Measurements from ENCODE around the gene ZIC5.
"Not testable (repeated sequence)": the region's sequence is repeated elsewhere in the genome, so short reads cannot be mapped to it uniquely, and the experiment has no call there.

The ZIC5 gene

DNA sequence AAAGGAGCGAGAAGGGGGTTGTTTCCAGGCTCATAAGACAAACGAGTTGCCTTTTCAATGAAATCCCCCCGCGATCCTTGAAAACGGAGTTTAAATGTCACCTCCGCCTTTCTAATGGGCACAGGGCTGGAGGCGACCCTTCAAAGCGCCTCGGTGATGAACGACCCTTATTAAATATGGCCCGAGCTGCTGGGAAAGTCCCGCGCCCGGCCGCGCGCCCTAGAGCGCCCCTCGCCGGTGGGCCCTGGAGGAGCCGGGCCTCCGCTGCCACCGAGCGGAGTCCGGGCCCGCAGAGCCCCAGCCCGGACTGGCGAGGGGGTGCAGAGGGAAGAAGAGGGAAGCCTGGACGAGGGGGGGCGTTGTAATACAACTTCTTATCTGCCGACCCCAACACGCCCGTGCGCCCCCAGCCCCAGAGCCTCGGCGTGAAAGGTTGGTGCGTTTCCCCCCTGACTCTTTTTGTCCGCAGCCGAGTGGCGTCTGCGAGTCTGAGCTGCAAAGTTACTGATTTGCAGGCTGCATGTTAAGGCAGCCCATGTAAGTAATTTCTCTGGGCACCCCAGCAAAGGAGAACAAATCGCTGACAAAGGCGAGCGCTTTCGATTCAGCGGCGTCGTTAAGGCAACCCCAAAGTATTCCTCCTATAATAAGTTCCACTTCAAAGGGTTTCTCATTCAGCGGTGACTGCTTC, 11.9 kb downstream of the ZIC5 start:
- no peak for DNase-seq

DNA sequence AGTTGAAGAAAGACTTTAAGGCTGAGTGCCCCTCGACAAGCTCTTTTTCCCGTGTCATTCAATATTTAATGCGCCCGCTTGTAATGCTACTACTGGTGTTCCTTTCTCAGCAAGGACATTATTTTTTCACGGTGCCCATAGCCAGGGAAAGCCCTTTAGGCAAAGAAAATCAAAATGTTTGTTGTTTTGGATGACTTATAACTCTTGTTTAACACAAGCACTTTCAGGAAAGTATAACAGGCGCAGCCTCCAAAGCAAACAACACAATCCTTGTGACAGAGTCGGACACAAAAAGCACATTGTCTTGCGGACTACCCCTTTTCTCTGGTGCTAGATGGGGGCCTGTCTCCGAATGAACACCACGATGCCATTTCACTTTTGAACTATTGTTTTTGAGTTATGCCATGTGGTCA, 12.4 kb downstream of the ZIC5 start:
- DNase-seq = no peak

DNA sequence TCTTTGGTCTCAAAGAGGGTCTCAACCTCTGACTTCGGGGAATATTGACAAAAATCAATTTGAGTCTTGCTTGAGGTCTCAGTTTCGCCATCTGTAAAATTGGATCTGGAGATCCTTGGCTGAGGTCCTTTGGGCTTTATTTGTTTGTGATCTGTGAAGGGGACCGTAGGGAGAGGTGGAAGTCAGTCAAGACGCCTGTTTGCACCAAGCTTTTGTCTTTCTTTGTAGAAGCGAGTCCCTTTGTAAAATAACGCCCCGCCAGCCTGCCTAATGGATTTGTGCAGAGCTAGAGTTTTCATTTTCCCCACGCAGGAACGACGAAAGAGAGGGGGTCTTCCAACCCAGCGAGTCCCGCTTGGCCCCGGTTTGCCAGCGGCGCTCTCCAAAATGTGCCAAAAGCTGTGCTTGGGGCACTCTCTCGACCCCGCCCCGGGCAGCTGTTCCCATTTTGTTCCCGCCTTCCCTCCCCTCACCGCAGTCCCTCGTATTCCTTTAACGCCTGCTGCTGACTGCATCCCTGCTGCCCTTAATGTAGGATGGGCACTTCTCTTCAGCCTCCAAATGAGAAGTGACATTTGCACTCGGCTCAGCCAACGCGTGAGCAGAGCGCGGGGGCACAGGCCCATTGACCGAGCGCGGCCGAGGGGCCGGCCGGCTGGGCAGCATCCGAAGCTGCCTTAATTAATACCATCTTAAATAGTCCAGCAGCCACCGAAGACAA, 13.0 kb downstream of the ZIC5 start:
- no peak for DNase-seq

DNA sequence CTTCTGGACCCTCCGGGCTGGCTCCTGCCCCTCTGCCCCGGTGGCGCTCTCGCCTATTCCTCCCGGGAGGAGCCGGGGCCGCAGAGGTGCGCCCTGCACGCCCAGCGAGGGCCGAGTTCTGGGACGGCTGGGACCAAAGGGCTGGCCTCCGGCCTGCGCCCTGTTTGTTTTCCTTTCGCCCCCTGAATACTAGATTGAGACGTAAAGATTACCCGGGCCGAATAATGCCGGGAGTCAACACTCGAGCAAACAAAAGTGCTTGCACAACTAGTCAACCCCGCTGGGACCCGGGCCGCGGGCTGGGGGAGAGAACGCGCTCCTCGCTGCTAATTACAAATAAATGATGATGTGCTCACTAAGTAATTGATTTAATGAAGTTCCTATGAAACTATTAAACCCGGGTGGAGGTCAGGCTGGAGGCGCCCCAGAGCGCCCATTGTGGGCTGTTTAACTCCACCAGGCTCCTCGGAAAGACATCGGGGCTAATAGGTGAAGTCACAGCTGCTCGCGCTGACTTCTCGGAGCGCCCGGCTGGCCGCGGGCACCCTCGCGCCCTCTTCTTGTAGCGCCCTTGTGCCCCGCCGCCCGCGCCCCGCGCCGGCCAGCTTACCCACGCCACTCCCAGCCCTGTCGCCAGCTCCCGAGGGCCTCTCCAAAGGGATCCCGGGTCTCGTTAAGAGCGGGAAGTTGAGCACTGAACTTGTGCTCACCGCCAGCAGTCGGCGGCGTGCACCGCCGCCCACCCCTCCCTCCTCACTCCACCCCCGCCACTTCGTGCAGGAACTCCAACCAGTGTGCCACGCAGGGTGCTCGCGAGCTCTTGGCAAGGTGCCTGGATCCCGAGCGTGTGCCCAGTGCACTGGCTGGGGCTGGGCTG, 14.9 kb downstream of the ZIC5 start:
- DNase-seq = no peak

DNA sequence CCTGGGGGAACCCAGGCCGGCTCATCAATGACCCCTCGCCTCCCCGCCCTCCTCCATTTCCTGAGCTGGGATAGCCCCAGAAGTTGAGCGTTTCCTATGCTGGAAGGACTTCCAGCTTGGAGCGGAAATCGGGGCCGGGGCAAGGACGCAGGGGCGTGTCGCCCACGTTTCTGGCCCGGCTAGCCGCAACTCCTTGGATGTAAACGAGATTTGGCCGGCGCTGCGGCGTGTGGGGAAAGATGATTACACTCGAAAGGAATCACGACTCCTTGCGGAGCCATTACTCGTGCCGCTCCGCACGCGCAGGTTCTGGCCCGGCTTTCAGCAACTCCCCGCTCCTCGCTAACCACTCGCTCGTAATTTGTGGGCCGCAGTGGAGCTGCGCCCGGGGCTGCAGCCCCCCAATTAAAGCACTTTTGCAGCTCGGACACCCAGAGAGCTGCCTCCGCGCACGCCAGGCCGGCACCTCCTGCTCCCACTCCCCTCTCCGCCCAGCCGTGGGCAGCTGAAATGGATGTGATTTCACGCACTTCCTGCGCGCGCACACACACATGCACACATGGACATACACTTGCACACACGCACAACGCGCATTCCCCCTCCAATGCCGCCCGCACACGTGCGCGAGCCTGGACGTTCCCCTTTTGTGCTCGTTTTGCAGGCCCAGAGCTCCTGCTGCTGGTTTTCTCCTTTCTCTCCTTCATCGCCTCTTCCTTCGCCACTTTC, 15.7 kb downstream of the ZIC5 start:
- DNase-seq = no peak

DNA sequence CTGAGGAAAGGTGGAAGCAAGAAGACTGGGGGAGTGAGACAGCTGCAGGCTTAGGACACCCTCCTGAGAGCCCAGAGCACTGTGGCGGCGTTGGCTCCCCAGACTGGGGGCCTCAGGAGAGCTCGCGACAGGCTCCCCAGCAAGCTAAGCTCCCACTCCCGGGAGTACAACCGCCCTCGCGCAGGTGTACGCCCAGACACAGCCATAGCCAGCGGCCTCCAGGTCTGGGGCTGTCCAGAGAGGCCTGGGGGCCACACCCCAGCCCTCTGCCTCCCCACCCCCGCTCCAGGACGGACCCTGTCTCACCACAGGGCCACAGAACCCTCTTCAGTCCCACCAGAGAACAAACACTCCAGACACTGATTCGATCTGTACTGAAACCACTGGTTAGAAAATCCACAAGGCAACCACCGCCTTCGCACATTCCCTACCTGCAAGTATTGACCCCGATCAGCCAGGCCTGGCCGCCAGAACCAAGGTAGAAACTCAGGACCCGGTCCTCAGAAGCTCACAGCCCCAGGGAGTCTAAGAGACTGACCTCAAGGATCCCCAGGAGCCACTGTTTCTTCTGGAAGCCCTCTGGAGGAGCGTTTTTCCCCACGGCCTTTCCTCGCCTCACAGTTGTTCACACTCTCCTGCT, 16.3 kb downstream of the ZIC5 start:
- no peak for DNase-seq

DNA sequence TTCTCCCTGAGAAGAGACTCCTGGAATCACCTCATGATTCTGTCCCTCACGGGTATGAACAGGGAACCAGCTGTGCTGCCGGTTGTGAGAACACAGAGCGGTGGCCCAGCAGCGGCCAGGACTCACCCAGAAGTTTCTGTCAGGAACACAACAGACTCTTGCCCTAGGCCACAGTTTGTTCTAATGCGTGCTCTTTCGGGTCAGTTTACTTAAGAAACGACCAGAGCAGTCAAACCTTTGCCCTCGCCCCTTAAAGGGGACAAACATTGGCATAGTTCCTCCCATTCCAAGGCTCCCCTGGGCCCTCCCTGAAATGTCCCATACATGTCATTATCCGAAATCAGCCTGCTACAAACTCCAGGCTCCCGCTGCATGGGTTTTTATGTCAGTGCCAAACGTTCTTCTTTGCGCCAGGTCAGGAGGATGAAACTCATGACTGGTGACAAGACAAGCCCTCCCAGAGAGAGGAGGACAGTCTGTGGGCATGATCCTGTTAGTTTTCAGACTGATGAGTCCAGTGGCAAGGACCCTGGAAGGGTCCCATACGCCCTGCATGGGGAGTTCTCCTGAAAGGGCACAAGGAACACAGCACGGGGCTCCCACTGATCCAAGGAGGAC, 18.3 kb downstream of the ZIC5 start:
- no peak for DNase-seq

DNA sequence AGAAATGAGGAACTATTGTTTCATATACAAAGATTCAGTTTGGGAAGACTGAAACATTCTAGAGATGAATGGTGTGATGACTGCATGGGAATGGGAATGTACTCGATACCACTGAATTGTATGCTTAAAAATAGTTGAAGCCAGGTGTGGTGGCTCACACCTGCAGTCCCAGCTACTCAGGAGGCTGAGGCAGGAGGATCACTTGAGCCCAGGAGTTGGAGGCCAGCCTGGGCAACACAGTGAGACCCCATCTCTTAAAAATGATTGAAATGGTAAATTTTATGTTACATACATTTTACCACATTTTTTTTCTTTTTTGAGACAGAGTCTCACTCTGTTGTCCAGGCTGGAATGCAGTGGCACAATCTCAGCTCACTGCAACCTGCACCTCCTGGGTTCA, 19.9 kb downstream of the ZIC5 start:
- not testable (repeated sequence) for DNase-seq

DNA sequence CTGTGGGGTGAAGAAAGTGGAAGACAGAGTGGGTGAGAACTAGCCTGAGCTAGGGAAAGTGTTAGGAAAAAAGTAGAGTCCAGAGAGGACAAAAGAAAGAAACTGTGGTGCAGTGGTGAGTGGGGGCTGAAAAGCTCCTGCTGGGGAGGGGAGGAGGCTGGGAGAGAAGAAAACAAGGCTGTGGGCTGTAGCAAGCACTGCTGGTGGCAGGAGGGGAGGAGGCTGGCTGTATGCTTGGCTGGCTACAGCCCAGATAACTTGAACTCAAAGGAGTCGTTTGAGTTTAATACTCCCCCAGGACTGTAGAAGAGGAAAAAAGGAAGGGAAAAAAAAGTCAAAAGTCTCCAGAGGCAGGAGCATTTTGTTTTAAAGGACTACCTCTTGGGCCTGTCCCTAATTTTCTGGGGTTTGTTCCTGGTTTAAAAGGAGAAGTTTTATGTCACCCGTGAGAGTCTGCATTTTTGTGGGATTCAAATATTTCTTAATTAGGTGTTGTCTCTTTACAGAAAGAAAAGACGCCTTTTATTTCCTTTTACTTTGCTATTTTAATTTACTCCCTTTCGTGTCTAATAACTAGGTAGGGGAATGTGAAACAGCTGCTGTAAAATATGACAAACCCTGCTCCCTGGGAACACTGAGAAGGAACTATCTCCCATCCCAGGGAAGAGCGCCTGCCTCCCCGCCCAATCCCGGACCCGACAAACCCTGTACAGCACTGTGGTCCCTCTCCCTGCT, 21.7 kb downstream of the ZIC5 start:
- DNase-seq = no peak

DNA sequence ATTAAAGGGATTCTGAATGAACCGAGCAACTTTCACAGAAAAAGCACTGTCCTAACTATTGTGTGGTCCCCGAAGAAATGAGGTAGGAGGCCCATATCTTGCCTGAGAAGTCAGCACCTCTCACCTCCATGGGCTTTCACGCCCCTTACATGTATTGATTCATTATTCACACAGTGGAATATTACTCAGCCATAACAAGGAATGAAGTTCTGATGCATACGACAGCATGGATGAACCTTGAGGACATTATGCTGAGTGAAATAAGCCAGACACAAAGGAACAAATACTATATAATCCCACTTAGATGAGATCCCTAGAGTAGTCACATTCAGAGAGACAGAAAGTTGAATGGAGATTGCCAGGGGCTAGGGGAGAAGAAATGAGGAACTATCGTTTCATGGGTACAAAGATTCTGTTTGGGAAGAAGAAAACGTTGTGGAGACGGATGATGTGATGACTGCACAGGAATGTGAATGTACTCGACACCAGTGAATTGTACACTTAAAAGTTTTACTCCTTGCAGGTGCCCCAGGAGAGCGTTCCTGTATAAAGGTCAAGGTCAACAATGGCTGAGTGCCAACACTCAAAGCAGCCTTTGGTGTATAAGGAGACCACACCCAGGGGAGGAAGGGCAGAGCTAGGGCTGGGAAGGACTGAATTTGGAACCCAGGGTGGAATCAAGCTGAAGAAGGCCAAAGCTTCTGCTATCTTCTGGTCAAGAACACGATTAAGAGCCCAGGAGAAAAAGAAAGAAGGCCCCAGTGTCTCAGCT, 22.5 kb downstream of the ZIC5 start:
- no peak for DNase-seq

DNA sequence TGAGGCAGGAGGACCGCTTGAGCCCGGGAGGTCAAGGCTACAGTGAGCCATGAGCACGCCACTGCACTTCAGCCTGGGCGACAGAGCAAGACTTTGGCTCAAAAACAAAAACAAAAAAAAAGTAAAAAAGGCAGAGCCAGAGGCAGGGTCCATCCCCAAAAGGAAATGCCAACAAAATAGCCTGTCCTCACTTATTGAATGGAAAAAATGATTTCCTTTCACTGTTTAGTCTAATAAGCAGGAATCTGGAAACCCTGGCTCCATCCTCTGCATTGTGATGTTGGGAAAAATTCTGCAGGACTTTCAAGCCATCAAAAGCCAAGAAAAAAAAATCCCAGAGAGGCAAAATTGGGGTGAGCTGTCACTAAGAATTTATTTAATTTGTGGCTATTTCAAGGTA, 23.2 kb downstream of the ZIC5 start:
- DNase-seq = no peak

DNA sequence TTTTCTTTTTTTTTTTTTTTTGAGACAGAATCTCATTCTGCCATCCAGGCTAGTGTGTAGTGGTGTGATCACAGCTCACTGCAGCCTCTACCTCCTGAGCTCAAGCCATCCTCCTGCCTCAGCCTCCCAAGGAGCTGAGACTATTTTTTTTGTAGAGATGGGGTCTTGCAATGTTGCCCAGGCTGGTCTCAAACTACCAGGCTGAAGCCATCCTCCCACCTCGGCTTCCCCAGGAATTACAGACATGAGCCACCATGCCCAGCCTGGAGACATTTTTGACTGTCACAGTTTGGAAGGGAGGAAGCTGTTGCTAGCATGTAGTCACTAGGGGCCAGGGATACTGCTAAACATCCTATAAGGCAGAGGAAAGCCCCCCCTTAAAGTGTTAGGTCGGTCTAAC, 23.9 kb downstream of the ZIC5 start:
- no peak for DNase-seq

DNA sequence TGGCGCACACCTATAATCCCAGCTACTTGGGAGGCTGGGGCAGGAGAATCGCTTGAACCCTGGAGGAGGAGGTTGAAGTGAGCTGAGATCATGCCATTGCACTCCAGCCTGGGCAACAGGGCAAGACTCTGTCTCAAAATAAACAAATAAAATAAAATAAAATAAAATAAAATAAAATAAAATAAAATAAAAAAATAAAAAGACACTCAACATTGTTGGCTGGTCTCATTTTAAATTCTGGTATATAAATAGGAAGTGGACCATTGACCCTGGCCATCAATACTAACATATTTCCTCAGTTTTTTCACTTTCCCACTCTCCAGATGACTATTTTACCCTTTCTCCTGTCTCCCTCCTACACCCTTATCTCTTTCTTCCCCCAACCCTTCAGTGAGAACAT, 26.1 kb downstream of the ZIC5 start:
- DNase-seq = not testable (repeated sequence)

DNA sequence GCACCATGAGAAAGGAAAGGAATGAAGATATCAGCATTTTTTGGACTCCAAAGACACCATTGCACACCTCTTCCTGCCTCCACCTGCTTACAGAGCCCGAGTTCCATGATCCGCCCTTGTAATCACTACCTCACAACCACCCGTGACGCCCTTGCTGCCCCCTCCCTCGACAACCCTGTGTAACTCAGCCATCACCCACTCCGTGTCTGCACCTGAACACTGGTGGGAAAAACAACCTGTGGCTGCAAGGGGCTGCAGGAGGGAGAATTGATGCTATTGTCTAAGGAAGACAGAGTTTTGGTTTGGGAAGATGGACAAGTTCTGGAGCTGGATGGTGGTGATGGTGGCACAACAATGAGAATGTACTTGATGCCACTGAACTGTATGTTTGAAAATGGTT, 27.0 kb downstream of the ZIC5 start:
- no peak for DNase-seq

DNA sequence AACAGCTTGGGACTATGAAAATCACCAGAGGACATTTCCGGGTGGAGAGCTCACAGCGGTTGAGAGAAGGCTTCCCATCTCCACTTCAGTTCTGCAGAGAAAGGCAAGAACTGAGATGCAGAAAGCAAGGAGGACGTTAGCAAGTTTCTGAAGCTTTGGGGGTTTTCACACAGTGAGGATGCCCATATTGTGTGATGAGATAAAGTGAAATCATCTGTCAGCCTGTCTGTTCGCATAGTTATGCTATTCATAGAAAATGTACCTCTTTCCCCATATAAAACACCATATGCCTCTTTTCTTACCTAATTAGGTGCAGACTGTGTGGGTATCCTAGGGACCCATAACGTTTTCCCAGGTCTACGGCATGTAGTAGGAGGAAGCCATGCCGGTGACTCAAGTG, 27.5 kb downstream of the ZIC5 start:
- DNase-seq = no peak

DNA sequence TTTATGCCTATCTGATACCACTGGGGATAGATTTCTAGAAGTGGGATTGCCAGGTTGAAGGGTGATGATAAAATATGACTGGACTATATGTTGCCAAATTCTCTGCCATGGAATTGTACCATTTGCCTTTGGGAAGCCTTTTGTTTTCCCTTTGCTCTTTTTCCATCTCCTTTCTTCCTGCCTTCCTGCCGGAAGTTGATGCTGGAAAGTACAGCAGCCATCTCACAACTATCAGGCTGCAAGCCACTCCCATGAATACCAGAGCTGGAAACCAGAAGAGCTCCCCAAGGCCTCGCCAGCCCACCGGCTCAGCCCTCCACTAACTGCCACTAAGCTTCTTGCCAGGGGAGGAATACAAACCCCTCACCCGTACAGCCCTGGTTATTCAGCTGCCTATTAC, 29.7 kb downstream of the ZIC5 start:
- no peak for DNase-seq

DNA sequence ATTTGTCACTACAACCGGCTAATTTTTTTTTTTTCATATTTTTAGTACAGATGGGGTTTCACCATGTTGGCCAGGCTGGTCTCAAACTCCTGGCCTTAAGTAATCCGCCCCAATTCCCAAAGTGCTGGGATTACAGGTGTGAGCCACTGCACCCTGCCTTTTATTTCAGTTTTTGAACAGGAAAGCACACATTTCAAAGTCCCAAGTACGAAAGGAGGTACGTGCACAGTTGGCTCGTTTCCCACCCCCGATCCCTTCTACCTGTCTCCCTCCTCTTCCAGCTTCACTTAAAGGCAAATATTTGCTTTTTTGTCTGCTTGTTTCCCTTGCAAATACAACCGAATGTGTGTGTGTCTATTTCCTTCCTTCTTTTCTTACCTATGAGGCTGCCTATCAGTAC, 30.5 kb downstream of the ZIC5 start:
- DNase-seq = no peak

DNA sequence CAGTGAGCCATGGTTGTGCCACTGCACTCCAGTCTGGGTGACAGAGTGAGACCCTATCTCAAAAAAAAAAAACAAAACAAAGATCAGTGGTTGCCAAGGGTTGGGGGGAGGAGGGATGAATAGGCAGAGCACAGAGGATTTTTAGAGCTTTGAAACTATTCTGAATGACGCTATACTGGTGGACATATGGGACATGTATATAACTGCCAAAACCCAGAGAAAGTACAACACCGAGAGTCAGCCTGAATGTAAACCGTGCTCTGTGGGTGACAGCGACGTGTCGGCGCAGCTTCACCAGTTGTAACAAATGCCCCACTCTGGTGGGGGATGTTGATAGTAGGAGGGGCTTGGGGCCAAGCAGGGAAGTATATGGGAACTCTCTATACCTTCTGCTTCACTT, 32.9 kb downstream of the ZIC5 start:
- DNase-seq = no peak

DNA sequence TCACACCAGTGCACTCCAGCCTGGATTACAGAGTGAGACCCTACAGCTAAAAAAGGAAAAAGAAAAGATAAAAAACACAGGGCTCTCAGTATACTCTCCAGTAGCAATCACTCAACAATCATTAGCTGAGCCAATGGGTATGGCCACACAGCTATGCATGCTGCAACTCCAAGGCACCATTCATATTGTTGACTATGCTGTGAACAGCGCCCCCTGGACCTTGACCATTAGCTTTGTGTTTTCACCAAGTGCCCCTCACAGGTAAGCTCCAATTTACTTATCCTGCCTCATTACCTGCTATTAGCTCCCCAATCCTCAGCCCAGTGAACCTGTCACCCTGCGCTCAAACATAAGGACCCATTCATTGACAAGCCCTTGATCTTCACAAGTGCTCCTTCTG, 35.8 kb downstream of the ZIC5 start:
- no peak for DNase-seq

DNA sequence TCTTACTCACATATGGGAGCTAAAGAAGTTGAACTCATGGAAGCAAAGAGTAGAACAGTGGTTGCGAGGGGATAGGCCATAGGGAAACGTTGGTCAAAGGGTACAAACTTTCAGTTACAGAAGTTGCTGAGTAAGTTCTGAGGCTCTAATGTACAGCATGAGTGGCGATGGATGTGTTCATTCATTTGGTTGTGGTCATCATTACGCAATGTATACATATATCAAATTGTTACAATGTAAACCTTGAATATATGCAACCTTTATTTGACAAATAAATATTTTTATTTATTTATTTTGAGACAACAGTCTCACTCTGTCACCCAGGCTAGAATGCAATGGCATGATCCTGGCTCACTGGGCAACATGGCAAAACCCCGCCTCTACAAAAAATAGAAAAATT, 38.7 kb downstream of the ZIC5 start:
- no peak for DNase-seq

DNA sequence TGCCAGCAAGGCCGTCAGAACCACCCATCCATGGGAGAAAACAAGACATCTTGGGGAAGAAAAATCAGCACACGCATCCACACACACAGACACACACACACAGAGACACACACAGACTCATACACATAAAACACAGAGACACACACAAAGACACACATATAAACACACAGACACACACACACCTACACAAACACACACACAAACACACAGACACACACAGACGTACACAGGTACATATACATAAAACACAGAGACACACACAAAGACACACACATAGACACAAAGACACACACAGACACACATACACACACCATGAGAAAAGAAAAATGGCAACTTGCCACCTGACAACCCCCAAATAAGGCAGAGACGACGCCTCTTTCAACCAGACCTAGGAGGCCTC, 40.6 kb downstream of the ZIC5 start:
- DNase-seq = no peak

Data from suppressor macrophage treated with lipopolysaccharide for 4 hours (primary cell).